ENCODE results near the gene NLN. TPM values are rescaled to one million over a fixed set of nuclear protein-coding genes. Genes with fewer than 3 reads are reported as not detected.

The NLN gene
- total RNA-seq, 2 experiments from 2014 or later, result 1.4 to 2.5 TPM

DNA sequence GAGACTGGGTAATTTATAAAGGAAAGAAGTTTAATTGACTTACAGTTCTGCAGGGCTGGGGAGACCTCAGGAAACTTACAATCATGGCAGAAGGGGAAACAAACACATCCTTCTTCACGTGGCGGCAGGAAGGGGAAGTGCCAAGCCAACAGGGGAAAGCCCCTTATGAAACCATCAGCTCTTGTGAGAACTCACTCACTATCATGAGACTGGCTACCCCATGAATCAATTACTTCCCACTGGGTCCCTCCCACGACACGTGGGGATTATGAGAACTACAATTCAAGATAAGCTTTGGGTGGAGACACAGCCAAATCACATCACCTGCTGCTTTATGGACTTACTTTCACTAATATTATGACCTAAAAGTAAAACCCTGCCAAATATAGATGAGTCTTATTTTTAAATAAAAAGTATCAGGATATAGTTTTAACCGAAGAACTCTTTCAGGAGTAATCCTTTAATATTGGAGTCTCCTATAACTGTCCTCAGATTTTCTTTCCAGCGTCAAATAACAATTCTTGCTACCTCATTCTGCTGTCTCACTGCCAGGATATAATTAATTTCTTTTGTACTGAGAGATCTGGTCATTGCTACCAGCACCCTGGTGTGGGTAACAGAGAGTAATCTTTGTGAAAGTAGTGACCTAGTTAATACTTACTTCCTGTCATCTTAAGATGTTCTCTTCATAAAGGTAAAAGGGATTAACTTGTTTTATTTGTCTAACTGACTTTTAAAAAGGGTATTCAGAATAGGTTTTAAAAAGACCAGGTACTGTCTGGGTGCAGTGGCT lies 68.6 kb downstream of the NLN start:
- TF ChIP-seq CTCF (IDR thresholded peaks at IDR 0.05), result no peak
- H3K4me3 Mint-ChIP-seq, result no peak overlapping the region
- H3K27ac Mint-ChIP-seq, result no peak overlapping the region
- H3K9me3 ChIP-seq (ENCODE audit: control insufficient read depth in 1 of 2, insufficient read depth in 1 of 2, low read length in 2 of 2), result no peaks in the 10 kb centered on the region
- peaks cover 2% of the 10 kb centered on the region for H3K9me3 Mint-ChIP-seq
- DNase-seq (peak in 4 of 14 experiments; percentile 7 to 76 (median 48)), ATAC-seq (ENCODE audit: poor library complexity) (peak; percentile 69)
- H3K27me3 Mint-ChIP-seq, result no peaks in the 10 kb centered on the region
- CTCF ChIA-PET, result no interaction called here
- no peaks in the 10 kb centered on the region for H3K4me1 ChIP-seq (ENCODE audit: insufficient read depth, low read length)
- peaks cover 30% of the 10 kb centered on the region for H3K36me3 Mint-ChIP-seq (ENCODE audit: low read depth)
- intact Hi-C loops (cut with DNase I, micrococcal nuclease), result no loop called here
- H3K36me3 ChIP-seq (ENCODE audit: insufficient read depth, low read length), result no peaks in the 10 kb centered on the region
- H3K4me3 ChIP-seq (ENCODE audit: low read length), result no peak overlapping the region
- no peak overlapping the region for H3K27ac ChIP-seq (ENCODE audit: low read depth in 1 of 2, low read length in 2 of 2)
- H3K27me3 ChIP-seq (ENCODE audit: control insufficient read depth in 1 of 2, insufficient read depth in 2 of 2, low read length in 2 of 2), result no peaks in the 10 kb centered on the region
- H3K4me1 Mint-ChIP-seq (ENCODE audit: low read depth), result peaks cover 15% of the 10 kb centered on the region
- POLR2A ChIA-PET, result no interaction called here

DNA sequence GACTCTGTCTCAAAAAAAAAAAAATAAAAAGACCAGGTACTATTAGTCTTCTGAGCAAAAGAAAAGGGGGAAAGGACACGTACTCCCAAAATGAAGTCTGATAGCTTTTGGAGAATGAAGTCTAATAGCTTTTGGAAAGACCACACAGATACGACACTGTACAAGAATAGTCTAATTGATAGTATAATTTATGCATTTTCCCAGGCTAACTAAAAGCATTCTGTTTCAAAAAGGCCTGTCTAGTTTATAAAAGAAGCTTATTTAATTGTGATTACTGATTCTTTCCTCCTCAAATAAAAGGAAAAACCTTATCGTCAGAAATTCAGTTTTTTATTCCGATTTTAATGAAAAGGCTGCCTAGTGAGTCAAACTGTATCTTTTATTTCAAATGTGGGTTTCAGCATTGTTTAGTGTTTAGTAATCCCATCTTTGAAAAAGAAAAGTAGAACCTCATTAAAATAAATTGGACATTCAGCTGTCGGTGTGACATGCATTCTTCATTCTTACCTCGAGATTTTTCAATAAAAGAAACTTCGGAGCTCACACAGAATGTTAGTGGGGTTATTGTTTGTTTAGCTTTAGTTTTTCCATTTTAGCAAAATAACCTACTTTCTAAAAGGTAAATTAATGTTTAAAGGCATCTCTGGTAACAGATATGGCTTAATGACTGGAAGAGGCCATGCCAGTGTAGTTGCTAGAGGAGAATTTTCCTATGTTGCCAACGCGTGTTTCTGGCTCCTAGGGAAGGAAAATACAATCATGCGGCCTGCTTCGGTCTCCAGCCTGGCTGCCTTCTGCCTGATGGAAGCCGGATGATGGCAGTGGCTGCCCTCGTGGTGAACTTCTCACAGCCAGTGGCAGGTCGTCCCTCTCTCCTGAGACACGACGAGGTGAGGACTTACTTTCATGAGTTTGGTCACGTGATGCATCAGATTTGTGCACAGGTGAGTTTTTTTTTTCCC lies 70.0 kb downstream of the NLN start:
- peaks cover 24% of the 10 kb centered on the region for H3K4me1 Mint-ChIP-seq (ENCODE audit: low read depth)
- H3K36me3 Mint-ChIP-seq (ENCODE audit: low read depth), result peaks cover 30% of the 10 kb centered on the region
- DNase-seq (no peak), ATAC-seq (ENCODE audit: poor library complexity) (no peak)
- no peaks in the 10 kb centered on the region for H3K9me3 ChIP-seq (ENCODE audit: control insufficient read depth in 1 of 2, insufficient read depth in 1 of 2, low read length in 2 of 2)
- no peak overlapping the region for H3K27ac Mint-ChIP-seq
- H3K27me3 Mint-ChIP-seq, result no peaks in the 10 kb centered on the region
- CTCF ChIA-PET, result no interaction called here
- H3K4me3 ChIP-seq (ENCODE audit: low read length), result no peak overlapping the region
- no peaks in the 10 kb centered on the region for H3K4me1 ChIP-seq (ENCODE audit: insufficient read depth, low read length)
- H3K27ac ChIP-seq (ENCODE audit: low read depth in 1 of 2, low read length in 2 of 2), result no peak overlapping the region
- POLR2A ChIA-PET, result interaction anchor here (0.6 kb wide), 1 partner anchor 201 kb away, joined by 3 read pairs; no protein-coding TSS in a partner anchor
- intact Hi-C loops (cut with DNase I, micrococcal nuclease), result no loop called here
- no peak overlapping the region for H3K4me3 Mint-ChIP-seq
- no peak for TF ChIP-seq CTCF (IDR thresholded peaks at IDR 0.05)
- peaks cover 2% of the 10 kb centered on the region for H3K9me3 Mint-ChIP-seq
- H3K27me3 ChIP-seq (ENCODE audit: control insufficient read depth in 1 of 2, insufficient read depth in 2 of 2, low read length in 2 of 2), result no peaks in the 10 kb centered on the region
- no peaks in the 10 kb centered on the region for H3K36me3 ChIP-seq (ENCODE audit: insufficient read depth, low read length)

DNA sequence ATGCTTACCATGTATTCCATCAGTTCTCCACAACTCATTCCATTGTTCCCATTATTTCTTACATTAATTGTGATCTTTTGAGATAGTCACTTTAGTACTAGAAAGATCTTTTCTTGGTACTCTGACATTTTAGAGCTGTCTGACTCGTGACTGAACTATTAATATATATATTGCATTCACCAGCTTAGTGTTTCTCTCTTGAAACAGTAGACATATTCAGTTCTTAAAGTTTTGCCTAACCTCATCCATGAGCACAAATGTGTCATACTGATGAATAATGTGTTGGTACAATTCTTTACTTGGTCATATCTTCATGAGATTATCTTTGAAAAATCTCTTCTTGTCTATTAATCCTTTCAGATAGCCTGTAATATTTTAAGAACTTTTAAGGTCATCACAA lies 74.3 kb downstream of the NLN start:
- no peak overlapping the region for H3K27ac Mint-ChIP-seq
- Histone ChIP-seq H3K27ac (ENCODE audit: low read depth in 1 of 2, low read length in 2 of 2) (no peak overlapping the region), H3K27me3 (ENCODE audit: control insufficient read depth in 1 of 2, insufficient read depth in 2 of 2, low read length in 2 of 2) (no peaks in the 10 kb centered on the region), H3K4me1 (ENCODE audit: insufficient read depth, low read length) (no peaks in the 10 kb centered on the region), H3K9me3 (ENCODE audit: control insufficient read depth in 1 of 2, insufficient read depth in 1 of 2, low read length in 2 of 2) (no peaks in the 10 kb centered on the region), H3K4me3 (ENCODE audit: low read length) (no peak overlapping the region), H3K36me3 (ENCODE audit: insufficient read depth, low read length) (no peaks in the 10 kb centered on the region)
- TF ChIP-seq CTCF (IDR thresholded peaks at IDR 0.05), result no peak
- ChIA-PET CTCF (no interaction called here), POLR2A (interaction anchor here (0.7 kb wide), 1 partner anchor 10 kb away, joined by 3 read pairs; no protein-coding TSS in a partner anchor)
- H3K4me3 Mint-ChIP-seq, result no peak overlapping the region
- DNase-seq (no peak), ATAC-seq (ENCODE audit: poor library complexity) (no peak)
- intact Hi-C loops (cut with DNase I, micrococcal nuclease), result no loop called here
- no peaks in the 10 kb centered on the region for H3K27me3 Mint-ChIP-seq
- H3K4me1 Mint-ChIP-seq (ENCODE audit: low read depth), result peaks cover 12% of the 10 kb centered on the region
- no peaks in the 10 kb centered on the region for H3K9me3 Mint-ChIP-seq
- no peaks in the 10 kb centered on the region for H3K36me3 Mint-ChIP-seq (ENCODE audit: low read depth)

Data from CD4-positive, alpha-beta T cell (primary cell).